Left cardiac atrium (tissue), 2 donors: ENCODE data around the gene RPL10. TPM values are rescaled to one million over a fixed set of nuclear protein-coding genes. Genes with fewer than 3 reads are reported as not detected.

Source experiments
- microRNA-seq, 2 donors: library from miRNA; unstranded; fragments of <30 nt; microRNA quantifications; one replicate each; pipeline ENCODE4 v1.2.0, GENCODE V29; 2020
- total RNA-seq, 2 donors: library from RNA; stranded (reverse); fragmentation: NEBNext Ultra II Directional; extraction: Animal tissue kit (Norgen Biotek cat#: 25700); gene quantifications; one replicate each; pipeline ENCODE4 v1.2.1, GENCODE V29; 2021
- donor health status: DM: no; HTN: yes; CAD: no; lungs with severe emphysema.
- donor health status: DM: yes; HTN: yes; CAD: no.

Gene RPL10
- total RNA-seq, 2 donors from 2014 or later: 2,090 to 2,230 TPM

Small RNA genes within 50 kb of the gene (microRNA-seq; reads per million reads assigned to microRNA genes)
- 0 to 1.1 reads per million in 2 donors for gene MIR6858

Other genes with a start within 250 kb of the RPL10 start
- not detected for gene OPN1MW, start 215.8 kb upstream of the RPL10 start, total RNA-seq
- not detected for gene OPN1MW2, start 178.6 kb upstream of the RPL10 start, total RNA-seq
- not detected for gene OPN1MW3, start 140.8 kb upstream of the RPL10 start, total RNA-seq
- gene TEX28, start 103.3 kb upstream of the RPL10 start, total RNA-seq: not detected
- 1 to 10 TPM; 4.1 to 7.0 TPM for gene TKTL1, start 102.6 kb upstream of the RPL10 start, total RNA-seq
- 100 to 1,000 TPM; 406 to 476 TPM for gene FLNA, start 23.7 kb upstream of the RPL10 start, total RNA-seq
- 10 to 100 TPM; 54.5 to 70.9 TPM for gene EMD, start 19.1 kb upstream of the RPL10 start, total RNA-seq
- 10 to 100 TPM; 41.9 to 42.8 TPM for gene DNASE1L1, start 10.9 kb downstream of the RPL10 start, total RNA-seq
- 10 to 100 TPM; 36.6 to 41.2 TPM for gene TAFAZZIN, start 13.2 kb downstream of the RPL10 start, total RNA-seq
- 10 to 100 TPM; 70.8 to 86.0 TPM for gene ATP6AP1, start 30.3 kb downstream of the RPL10 start, total RNA-seq
- gene GDI1, start 38.8 kb downstream of the RPL10 start, total RNA-seq: 10 to 100 TPM; 76.8 to 98.5 TPM
- gene FAM50A, start 45.8 kb downstream of the RPL10 start, total RNA-seq: 10 to 100 TPM; 48.7 to 58.9 TPM
- gene PLXNA3, start 59.9 kb downstream of the RPL10 start, total RNA-seq: 10 to 100 TPM; 24.0 to 28.1 TPM
- gene LAGE3, start 80.9 kb downstream of the RPL10 start, total RNA-seq: 10 to 100 TPM; 17.7 TPM
- gene UBL4A, start 88.2 kb downstream of the RPL10 start, total RNA-seq: 10 to 100 TPM; 44.4 to 48.4 TPM
- 10 to 100 TPM; 15.1 to 18.4 TPM for gene SLC10A3, start 92.3 kb downstream of the RPL10 start, total RNA-seq
- gene FAM3A, start 117.9 kb downstream of the RPL10 start, total RNA-seq: 10 to 100 TPM; 44.4 to 51.0 TPM
- 10 to 100 TPM; 30.4 to 36.0 TPM for gene G6PD, start 148.5 kb downstream of the RPL10 start, total RNA-seq
- 10 to 100 TPM; 17.1 to 21.1 TPM for gene IKBKG, start 149.2 kb downstream of the RPL10 start, total RNA-seq
- not detected for gene CTAG1A, start 186.8 kb downstream of the RPL10 start, total RNA-seq
- not detected for gene CTAG1B, start 220.9 kb downstream of the RPL10 start, total RNA-seq